GM12892 (cell line): ENCODE data around the gene GPER1.

Experiments
- POLR2A ChIP-seq: IDR thresholded peaks from 2 replicates; pipeline ENCODE4 v1.6.1; 2011; ENCODE audit warnings: low read depth, low read length, control low read depth
- POLR2AphosphoS5 ChIP-seq: IDR thresholded peaks from 2 replicates; pipeline ENCODE4 v1.6.1; 2011; ENCODE audit warnings: low read depth, low read length, control low read depth
- TAF1 ChIP-seq: IDR thresholded peaks from 2 replicates; pipeline ENCODE4 v1.6.1; 2011; ENCODE audit warnings: low read depth, mild to moderate bottlenecking, control low read depth, low read length, borderline replicate concordance

- TF ChIP-seq POLR2A (no peak), POLR2AphosphoS5 (no peak), TAF1 (no peak)
Observed at GRCh38 chr7:1124164-1124563, 36.3 kb downstream of the GPER1 start.
